Upper lobe of left lung (tissue), 4 donors: ENCODE results near the gene TNRC6B.

Source experiments
- CTCF ChIP-seq, 6 experiments: fragments of 450-650 bp in 4 of 6; fragments of 200-600 bp in 2 of 6; sonication (generic) in 2 of 6; IDR thresholded peaks; one replicate each; pipeline ENCODE4 v1.5.1; 2016 to 2019; ENCODE audit warnings: antibody characterized with exemption in 6 of 6
- EP300 ChIP-seq, 4 donors: sonication (generic); formaldehyde crosslinking; IDR thresholded peaks; one replicate each; pipeline ENCODE4 v1.5.1; 2017; ENCODE audit warnings: antibody characterized with exemption in 4 of 4, control low read depth in 2 of 4
- POLR2A ChIP-seq, 4 donors: fragments of 450-650 bp; IDR thresholded peaks; one replicate each; pipeline ENCODE4 v1.5.1; 2016 to 2017; ENCODE audit warnings: antibody characterized with exemption in 4 of 4, mild to moderate bottlenecking in 2 of 4
- POLR2AphosphoS5 ChIP-seq, 2 donors: sonication (generic); formaldehyde crosslinking; IDR thresholded peaks; one replicate each; pipeline ENCODE4 v1.5.1; 2017; ENCODE audit warnings: antibody characterized with exemption in 2 of 2

- TF ChIP-seq CTCF (IDR thresholded peaks at IDR 0.05) (no peak), POLR2AphosphoS5 (IDR thresholded peaks at IDR 0.05) (no peak), POLR2A (IDR thresholded peaks at IDR 0.05) (no peak), EP300 (IDR thresholded peaks at IDR 0.05) (no peak)
These were observed 20.3 kb upstream of the TNRC6B start for GRCh38 chr22:40157330-40157945.
